HG03460 (cell line): ENCODE results near the gene CHST5.
A peak's percentile ranks its signal among the peaks of the same experiment; 100 is the strongest.
"Not testable (repeated sequence)": the region's sequence is repeated elsewhere in the genome, so short reads cannot be mapped to it uniquely, and the experiment has no call there.

Experiments
- ATAC-seq: cut with Tn5 transposase; IDR thresholded peaks from one replicate; pipeline ENCODE4 v1.9.1; 2021; ENCODE audit not compliant: unreplicated experiment

The CHST5 gene

DNA sequence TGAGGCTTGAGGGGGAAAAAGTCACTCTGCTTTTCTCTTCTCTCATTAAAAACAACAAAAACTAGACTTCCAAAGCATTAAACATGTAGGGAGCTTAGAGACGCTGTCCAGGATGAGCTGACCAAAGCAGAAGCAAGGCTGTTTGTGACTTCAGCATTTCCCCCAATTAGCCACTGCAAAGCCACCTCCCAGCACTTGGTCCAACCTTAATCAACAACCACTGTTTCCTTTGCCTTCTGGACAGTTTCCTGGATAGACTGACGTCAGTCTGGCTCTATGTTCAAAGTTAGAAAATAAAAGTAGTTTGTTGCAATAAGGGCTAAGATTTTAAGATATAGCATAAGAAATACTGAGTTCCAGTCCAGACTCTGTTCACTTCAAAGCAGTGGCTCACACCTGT, 17.0 kb upstream of the CHST5 start:
- ATAC-seq: no peak

DNA sequence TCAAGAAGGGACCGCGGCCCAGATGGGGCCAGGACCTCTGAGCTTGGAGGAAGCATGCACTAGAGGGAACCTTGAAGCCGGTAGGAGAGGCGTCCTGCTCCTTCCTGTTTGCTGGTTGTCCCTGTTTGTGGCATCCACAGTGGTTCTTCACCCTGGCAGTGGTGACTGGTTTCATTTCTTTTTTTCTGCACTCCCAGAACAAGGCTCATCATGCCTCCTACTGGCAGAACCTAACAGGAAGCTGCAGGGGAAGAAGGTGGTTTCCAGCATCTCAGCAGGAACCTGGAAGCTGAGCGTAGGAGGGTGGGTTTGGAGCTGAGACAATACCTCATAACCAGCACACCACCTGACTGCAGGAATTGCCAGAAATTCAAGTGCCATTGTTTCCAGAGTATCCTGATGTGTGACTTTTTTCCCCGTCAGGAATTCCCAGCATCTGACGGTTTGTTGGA, 14.3 kb upstream of the CHST5 start:
- ATAC-seq: peak; percentile 73

DNA sequence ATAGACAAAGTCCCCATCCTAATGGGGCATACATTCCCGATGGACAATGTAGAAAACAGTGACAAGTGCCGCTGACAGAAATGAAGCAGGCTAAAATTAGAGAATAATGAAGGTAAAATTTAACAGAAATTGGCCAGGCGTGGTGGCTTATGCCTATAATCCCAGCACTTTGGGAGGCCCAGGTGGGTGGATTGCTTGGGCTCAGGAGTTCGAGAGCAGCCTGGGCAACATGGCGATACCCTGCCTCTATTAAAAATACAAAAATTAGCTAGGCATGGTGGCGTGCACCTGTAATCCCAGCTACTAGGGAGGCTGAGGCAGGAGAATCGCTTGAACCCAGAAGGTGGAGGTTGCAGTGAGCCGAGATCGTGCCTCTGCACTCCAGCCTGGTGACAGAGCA, 12.5 kb upstream of the CHST5 start:
- not testable (repeated sequence) for ATAC-seq

DNA sequence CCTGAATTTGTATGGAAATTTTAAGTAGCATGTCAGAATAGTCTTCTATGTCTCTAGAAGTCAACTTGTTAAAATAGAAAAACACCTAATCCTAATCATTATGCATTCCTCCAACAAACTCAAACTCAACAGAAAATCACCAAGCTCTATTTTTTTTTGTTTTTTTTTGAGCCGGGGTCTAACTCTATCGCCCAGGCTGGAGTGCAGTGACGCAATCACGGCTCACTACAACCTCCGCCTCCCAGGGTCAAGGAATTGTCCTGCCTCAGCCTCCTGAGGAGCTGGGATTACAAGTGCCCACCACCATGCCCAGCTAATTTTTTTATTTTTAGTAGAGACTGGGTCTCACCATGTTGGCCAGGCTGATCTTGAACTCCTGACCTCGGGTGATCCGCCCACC, 10.4 kb upstream of the CHST5 start:
- no peak for ATAC-seq

DNA sequence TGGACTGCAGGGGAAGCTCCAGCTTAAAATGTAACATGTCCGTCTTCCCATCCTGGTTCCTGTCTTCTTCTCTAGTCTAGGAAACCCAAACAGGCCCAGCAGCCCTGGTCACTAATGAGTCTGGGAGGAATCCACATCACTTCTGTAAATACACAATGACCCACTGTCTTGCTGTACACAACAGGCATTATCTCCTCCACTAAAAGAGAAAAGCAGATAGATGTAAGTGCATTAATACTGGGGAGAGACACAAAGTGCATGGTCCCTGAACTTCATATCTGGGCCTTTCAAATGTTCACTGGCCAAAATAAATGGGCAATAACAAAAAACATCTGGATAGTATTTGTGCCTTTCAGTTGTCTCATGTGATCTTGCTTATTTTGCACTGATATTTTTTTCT, 10.0 kb upstream of the CHST5 start:
- not testable (repeated sequence) for ATAC-seq

DNA sequence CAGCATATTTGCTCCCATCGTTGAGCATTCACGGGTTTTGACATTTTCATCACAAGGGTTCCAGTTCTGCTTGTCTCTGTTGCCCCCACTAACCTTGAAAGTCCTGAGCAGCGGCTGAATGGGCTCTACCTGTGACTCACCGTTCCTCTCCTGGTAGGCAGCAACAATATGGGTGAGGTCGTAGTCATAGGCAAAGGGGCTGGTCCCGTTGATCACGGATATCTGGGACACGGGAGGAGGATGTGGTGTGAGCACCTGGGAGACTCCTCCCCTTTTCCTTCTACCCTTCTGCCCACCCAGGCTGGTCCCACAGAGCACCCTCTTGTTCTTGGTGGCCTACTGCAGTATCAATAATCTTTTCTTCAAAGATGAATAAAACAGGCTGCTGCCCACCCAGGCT, 6.6 kb upstream of the CHST5 start:
- ATAC-seq: not testable (repeated sequence)

DNA sequence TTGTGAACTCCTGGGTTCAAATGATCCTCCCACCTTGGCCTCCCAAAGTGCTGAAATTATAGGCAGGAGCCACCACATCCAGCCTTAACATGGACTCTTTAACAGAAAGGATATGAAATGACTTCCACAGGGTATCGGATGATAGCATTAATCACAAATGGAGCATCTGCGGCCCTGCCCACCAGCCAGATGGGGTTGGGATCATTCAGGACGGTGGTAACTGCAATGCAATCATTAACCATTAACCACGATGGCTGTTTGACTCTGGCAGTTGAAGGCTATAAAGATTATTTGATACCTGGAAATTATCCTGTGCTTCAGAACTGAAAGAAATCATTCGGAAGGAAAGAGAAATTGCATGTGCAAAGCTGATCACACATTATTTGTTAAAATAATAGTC, 5.3 kb upstream of the CHST5 start:
- no peak for ATAC-seq

DNA sequence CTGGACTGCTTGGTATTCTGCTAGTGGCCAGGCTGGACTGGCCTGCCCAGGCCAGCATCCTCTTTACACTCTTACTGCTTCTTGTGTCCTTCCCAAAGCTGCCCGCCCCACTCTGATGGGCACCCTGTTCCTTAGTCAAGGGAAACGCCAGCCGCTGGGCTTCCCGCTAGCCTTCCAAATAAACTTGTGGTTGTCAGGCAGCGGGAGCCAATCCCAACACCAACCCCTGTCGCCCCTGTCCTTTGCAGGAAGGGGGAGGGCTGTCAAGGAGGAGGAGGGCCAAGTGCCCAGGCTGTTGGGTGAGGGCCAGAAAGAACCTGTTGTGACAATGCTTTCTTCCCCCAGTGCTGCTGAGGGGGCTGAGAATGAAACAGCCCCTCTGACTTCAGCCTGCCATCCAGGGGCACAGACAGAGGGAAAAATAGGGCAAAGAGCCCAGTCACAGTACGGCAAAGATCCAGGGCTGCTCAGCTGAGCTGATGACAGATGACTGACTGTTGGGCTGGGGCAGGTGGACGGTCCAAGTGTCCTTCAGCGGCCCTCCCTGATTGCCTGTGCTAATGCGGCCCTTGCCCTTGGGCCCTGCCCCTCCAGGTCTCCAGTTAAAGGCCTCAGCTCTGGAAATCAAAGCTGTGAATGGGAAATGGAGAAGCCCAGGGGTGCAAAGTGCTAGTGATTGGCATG, 3.1 kb upstream of the CHST5 start:
- ATAC-seq: not testable (repeated sequence)

DNA sequence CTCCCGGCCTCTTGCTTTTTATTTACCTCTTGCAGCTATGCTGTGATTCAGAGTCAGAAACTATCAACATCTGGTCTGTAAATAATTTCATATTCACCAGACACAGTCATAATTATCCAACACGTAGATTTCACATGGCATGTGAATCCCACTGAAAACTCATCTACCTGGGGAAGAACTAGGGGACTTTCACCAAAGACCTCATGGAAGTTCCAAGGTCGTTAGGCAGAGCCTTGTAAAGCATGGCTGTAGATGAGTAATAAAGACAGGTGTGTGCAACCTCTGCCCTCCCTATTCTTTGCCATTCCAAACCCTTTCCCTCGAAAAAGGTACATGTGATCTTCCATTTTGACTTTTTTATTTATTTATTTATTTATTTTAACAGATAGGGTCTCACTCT, 1.9 kb upstream of the CHST5 start:
- ATAC-seq: no peak

DNA sequence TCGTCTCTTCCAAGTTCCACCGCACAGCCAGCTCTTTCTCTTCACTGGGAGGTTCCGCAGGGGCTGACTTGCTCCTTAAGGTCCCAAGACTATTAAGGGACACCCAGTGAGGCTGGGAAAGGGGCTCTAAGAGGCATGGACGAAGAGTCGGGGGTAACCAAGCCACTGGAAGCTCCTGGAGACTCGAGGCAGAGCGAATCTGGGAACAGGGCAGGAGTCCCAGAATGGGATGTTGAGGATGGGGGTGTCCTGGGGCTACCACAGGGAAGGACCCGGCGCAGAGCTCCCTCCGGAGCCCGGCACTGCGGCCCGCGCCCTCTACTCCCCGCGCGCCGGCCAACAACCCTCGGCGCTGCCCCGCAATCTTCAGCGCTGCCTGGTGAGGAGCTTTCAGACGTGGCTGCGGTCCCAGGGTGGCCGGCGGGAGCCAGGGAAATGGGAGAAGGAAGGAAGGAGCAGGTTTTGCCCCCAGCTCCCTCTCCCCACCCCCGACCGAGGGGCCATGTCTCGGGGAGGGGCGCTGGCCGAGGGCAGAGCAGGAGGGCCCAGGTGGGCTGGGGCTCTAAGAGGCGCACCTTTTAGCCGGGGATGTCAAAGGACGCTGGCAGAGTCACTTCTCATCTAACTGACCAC, 581 bp downstream of the CHST5 start:
- no peak for ATAC-seq

DNA sequence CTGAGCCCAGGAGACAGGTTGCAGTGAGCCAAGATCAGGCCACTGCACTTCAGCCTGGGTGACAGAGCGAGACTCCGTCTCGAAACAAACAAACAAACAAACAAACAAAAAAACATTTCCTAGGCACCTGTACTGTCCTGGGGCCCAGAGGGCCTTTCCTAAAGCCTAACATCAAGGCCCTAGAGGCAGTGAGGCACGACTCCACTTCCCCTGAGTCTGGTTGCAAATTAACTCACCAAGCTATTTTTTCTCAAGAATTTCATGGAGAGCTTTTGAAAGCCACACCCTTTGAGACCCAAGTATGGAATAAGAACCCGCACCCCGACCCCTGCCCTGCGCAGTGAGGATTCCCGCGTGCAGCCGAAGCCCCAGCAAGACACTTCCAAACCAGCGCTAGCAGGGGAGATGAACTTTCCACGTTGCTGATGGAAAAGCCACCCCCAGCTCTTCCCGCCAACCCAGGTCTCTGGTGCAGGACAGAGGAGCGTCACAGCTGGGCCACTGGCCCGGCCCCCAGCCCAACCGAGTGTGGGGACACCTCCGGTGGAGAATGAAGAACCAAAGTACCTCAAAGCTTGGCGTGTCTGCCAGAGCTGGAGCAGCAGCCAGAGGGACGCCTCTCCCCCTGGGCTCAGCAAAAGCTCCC, 1.2 kb downstream of the CHST5 start:
- no peak for ATAC-seq

DNA sequence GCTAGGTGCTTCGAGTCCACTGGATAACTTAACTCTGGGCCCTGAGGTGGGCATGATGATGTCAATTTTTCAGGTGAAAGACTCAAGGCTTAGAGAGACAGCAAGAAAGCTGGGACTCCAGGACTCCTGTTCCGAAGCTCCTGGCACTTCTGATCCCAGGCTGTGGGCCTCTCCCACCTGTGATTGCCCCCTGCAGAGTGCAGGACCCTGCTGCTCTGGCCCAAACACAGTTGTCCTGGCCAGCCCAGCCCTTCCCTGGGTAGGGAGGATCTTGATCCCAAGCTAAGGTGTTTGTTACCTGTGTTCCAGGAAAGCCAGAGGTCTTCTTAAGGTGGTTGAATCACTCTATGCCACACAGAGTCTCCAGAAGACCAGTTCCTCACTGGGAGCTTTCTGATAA, 3.1 kb downstream of the CHST5 start:
- ATAC-seq: no peak

DNA sequence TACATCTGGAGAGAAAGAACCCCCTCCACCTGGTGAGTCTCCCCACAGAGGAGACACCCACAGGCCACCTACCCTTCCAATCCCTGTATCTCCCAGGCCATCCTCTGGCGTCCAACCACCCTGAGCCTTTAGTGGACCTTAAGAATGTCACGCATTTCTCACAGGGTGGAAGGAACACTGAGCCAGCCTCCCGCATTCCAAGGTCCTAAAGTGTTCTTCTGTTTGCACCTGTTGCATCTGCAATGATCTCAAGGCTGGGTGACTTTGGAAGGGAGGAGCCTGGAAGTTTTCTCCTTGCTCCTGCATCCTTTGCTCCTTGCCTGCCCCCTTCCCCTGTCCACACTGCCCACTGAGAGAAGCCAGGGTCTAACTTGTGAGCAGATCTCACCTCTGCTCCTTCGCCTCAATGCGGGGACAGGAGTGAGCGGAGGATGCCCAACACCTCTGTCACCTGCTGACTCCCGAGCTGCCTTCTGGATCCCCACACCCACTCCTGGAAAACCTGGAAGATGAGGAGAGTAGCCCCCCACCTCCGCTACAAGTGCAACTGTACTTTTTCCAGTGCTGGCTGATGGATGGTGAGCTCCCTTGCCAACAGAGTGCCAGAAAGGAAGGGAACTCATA, 3.7 kb downstream of the CHST5 start:
- ATAC-seq: no peak

DNA sequence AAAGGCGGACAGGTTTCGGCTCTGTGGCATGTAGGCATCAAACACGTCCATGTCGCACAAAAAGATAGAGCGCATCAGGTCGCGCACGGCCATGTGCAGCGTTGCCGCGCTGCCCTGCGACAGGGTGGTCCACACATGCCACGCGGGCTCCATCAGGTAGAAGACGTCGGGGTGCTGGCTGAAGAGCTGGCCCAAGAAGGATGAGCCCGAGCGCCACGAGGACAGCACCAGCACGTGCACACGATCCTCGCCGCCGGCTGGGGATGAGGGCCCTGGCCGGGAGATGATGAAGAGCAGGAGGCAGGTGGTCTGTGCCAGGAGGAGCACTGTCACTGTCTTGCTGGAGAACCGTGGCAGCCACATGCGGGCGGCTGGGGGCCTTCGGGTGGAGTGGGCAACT, 5.9 kb downstream of the CHST5 start:
- no peak for ATAC-seq

DNA sequence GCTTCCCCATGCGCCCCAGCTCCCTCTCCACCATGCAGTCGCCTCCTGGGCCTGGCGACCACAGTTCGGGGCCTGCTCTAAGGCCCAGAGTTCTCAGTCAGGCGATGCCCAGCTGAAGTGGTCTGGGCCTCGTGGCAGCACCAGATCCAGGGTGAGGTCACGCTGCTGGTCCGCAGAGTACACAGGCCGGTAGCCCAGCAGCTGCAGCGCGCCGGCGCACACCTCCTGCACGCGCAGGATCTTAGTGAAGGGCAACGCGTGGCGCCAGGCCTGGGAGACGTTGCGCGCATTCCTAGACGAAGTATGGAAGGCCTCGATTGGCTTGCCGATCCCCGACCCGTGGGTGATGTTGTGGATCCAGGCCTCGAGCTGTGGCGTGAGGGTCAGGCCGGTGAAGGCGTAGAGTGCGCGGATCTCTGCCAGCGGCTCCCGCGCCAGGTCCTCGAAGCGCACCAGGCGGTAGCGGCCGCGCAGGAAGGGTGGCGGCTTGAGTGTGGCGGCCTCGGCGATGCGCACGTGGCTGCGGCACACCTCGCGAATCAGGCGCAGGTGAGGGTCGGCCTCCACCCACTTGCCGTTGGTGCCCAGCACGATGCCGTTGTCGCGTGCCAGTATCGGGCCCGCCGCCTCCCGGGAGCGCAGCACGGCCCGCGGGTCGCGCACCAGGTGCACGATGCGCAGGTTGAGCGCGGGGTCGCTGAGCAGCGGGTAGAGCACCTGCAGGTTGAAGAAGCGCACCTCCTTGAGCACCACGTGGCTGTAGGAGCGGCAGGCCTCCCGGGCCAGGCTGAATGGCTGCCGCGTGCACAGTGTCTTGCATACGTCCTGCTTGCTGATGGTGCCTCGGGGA, 6.6 kb downstream of the CHST5 start:
- no peak for ATAC-seq

DNA sequence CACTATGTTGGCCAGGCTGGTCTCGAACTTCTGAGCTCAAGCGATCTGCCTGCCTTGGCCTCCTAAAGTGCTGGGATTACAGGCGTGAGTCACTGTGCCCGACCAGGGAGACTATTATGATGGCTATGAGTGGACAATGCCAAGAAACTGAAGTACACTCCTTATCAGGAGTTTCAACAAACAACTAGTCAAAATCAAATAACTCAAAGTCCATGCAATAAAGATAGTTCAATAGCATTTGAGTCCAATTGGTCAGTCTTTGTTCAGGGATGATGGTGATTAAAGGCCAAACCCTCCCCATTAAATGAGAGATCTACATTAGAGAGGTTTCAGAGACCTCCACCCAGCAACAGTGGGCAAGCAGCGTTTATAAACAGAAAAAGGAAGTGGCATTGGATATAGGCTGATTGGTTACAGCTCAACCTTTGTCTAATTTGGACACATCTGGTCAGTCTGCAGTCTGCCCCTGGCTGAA, 8.0 kb downstream of the CHST5 start:
- ATAC-seq: no peak

DNA sequence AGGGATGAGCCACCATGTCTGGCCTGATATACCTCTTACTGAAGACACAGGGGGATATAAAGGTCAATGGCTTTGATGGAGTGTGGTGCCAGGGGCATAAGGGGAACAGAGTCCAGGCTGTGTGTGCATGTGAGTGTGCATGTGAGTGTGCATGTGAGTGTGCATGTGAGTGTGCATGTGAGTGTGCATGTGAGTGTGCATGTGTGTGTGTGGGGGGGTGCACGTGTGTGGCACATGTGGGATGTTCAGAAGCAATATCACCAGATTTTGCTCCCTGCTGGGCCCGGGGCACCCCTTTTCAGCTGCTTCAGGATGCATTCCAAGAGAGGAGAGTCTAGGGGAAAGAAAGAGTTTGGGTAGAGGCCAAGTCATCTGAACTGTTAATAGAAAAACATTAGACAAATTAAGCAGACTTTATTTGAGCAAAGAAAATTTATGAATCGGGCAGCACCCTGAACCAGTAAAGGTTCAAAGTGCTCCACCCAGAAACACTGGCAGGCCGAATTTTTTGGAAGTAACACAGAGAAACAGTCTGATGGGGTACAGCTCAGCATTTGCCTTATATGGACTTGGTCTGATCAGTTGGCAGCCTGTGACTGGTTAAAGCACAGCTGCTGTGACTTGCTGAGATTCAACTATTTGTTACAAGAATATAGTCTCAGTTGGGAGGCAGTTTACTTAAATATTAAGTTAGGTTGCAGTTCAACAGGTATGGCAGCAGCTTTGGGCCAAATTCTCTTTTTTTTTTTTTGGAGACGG, 9.7 kb downstream of the CHST5 start:
- no peak for ATAC-seq

DNA sequence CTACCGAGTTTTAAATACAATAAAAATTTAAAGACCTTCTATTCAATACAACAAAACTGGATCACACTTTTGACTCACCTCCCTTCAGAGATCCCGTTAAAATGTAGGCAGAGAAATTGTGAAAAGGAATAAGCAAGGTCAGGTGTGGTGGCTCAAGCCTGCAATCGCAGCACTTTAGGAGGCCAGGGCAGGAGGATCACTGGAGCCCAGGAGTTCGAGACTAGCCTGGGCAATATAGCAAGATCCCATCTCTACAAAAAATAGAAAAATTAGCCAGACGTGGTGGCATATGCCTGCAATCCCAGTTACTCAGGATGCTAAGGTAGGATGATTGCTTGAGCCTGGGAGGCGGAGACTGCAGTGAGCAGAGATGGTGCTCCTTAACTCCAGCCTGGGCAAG, 16.7 kb downstream of the CHST5 start:
- ATAC-seq: no peak

DNA sequence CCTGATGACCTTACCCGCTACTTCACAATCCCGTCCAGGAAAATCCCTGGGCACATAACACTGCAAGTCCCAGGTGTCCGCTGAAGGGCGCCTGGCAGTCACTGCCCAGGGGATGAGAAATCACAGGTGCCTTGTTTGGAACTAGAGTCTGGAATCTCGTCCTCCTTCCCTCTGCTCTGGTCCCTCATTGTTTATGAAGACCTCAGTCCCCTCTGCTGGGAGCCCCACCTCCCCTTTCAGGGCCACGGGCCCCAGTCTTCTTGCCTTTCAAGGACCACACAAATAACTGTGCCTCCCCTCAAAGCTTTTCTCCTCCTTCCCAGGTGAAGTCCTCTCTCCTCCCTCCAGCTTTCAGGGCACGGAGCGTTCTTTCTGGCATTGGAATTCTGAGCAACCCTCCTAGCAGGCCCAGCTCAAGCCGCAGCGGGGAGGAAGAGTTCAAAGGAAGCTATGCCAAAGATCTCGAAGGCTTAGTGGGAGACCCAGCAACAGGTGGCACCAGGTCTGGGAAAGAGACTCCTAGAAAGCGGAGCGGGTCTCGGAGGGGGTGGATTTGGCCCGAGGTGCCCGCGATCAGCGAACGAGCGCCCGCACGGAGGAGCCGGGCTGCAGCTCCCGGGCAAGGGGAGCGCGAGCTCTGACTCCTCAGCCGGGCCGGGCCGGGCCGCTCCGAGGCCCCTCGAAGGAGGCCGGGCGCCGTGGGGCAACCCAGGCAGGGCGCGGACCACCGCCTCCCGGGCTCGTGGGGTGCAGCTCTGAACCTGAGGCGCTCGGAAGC, 19.5 kb downstream of the CHST5 start:
- peak; percentile 26 for ATAC-seq
